ENCODE results near the gene ST3GAL5.
"Not testable (repeated sequence)": the region's sequence is repeated elsewhere in the genome, so short reads cannot be mapped to it uniquely, and the experiment has no call there.

The ST3GAL5 gene

DNA sequence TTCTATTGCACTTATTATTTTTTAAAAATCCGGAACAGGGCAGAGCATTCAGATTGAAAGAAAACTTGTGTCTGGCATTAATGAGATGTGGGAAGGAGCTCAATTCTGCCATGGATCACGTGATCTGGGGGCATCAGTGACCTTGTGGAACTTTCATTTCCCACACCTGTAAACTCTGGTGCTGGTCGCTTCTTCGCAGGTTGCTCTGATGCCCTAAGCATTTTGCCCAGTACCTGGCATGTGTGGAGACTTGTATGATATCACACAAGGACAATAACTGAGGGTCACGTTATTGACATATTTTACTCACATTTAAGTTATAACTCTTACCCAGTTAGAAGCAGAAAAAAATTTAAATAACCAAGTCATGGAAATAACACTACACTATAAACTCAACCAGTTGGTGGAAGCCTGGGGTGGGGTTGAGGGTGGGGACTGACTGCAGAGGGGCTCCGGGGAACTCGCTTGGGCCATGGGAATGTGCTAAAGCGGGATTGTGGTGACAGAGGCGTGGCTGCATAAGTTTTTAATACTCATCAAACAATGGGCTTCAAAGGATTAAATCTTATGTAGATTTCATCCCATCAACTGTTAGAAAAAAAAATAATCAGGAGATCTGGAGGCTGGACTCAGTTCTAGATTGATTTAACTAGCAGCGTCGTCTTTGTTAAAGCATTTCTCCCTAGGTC is 36.5 kb downstream of the ST3GAL5 start:
- peaks cover 12% of the 10 kb centered on the region for H3K9me3 Mint-ChIP-seq
- no peaks in the 10 kb centered on the region for H3K27me3 Mint-ChIP-seq
- H3K27ac Mint-ChIP-seq: peak overlapping the region; percentile 99
- peaks cover 26% of the 10 kb centered on the region for H3K36me3 Mint-ChIP-seq (ENCODE audit: low read depth)
- H3K4me1 Mint-ChIP-seq (ENCODE audit: low read depth): peaks cover 69% of the 10 kb centered on the region
- peak overlapping the region; percentile 82 for H3K4me3 Mint-ChIP-seq

GRCh38 chr2:85851253-85852151 is 37.3 kb downstream of the ST3GAL5 start:
- peaks cover 29% of the 10 kb centered on the region for H3K36me3 Mint-ChIP-seq (ENCODE audit: low read depth)
- peaks cover 12% of the 10 kb centered on the region for H3K9me3 Mint-ChIP-seq
- peaks cover 72% of the 10 kb centered on the region for H3K4me1 Mint-ChIP-seq (ENCODE audit: low read depth)
- H3K27ac Mint-ChIP-seq: peak overlapping the region; percentile 99
- peak overlapping the region; percentile 82 for H3K4me3 Mint-ChIP-seq
- no peaks in the 10 kb centered on the region for H3K27me3 Mint-ChIP-seq

DNA sequence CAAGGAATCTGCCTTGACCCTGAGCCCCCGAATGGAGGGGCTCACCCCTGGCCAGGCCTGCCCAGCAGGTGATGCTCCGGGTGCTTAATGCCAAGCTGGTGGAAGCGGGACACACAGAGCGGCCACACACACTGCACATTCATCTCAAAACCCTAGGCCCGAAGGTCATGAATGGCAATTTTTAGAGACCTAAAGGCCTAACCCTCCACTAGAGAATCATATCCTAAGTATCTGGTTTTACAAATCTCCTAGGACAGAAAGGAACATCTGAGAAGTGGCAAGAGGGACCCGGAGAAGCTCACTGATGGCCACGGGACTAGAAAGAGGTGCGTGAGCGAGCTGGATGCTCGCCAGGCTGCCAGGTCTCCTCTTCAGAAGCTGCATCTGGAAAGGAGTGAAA is 38.3 kb downstream of the ST3GAL5 start:
- peaks cover 10% of the 10 kb centered on the region for H3K9me3 Mint-ChIP-seq
- peaks cover 28% of the 10 kb centered on the region for H3K36me3 Mint-ChIP-seq (ENCODE audit: low read depth)
- no peaks in the 10 kb centered on the region for H3K27me3 Mint-ChIP-seq
- peaks cover 68% of the 10 kb centered on the region for H3K4me1 Mint-ChIP-seq (ENCODE audit: low read depth)
- no peak overlapping the region for H3K4me3 Mint-ChIP-seq
- H3K27ac Mint-ChIP-seq: peak overlapping the region; percentile 99

DNA sequence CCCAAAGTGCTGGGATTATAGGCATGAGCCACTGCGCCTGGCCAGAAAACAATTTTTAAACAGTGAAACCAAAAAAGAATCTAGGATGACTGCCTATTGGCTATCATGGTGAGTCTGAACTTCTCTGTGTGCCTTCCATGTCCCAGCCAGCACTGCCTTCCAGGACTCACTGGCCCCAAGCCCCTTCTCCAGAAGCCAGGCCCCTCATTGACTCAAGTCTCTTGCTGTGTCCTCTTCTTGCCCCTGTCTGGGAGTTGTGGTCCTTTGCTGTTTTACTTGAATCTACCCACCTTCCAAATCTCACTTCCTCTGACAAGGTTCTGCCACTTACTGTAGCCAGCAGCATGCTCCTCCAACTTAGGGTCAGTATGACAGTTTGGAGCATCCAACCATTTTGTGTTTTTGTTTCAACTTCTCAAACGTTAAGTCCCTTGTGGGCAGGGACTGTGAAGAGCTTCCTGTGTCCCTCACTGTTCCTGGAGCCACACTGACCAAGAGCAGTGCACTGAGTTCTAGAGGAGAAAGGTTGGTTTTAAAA is 41.7 kb downstream of the ST3GAL5 start:
- Mint-ChIP-seq H3K36me3 (ENCODE audit: low read depth) (peaks cover 34% of the 10 kb centered on the region), H3K9me3 (no peaks in the 10 kb centered on the region), H3K4me1 (ENCODE audit: low read depth) (peaks cover 35% of the 10 kb centered on the region), H3K27me3 (no peaks in the 10 kb centered on the region), H3K27ac (peak overlapping the region; percentile 45), H3K4me3 (no peak overlapping the region)

GRCh38 chr2:85846411-85846810 is 42.4 kb downstream of the ST3GAL5 start:
- Mint-ChIP-seq H3K4me3 (no peak overlapping the region), H3K36me3 (ENCODE audit: low read depth) (peaks cover 42% of the 10 kb centered on the region), H3K4me1 (ENCODE audit: low read depth) (peaks cover 28% of the 10 kb centered on the region), H3K27me3 (no peaks in the 10 kb centered on the region), H3K9me3 (no peaks in the 10 kb centered on the region), H3K27ac (no peak overlapping the region)

DNA sequence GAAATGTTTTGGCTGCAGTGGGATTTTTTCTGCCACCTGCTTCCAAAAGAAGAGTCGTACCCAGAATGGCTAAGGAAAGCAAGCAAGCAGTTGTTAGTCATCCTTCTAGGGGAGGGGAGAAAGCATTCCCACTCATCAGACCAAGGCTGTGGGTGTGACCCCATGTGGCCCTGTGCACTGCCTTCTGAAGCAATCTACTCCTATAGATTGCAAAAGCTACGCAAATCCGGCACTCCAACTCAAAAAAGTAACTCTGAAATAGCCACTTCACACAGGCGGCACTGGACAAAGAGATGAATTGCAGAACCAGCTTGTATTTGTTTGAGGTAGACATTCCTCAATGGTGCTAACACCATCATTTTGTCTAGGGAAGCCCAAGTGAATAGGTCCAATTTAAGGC is 44.3 kb downstream of the ST3GAL5 start:
- Mint-ChIP-seq H3K27ac (no peak overlapping the region), H3K4me1 (ENCODE audit: low read depth) (peaks cover 19% of the 10 kb centered on the region), H3K27me3 (no peaks in the 10 kb centered on the region), H3K9me3 (no peaks in the 10 kb centered on the region), H3K4me3 (no peak overlapping the region), H3K36me3 (ENCODE audit: low read depth) (peaks cover 50% of the 10 kb centered on the region)

DNA sequence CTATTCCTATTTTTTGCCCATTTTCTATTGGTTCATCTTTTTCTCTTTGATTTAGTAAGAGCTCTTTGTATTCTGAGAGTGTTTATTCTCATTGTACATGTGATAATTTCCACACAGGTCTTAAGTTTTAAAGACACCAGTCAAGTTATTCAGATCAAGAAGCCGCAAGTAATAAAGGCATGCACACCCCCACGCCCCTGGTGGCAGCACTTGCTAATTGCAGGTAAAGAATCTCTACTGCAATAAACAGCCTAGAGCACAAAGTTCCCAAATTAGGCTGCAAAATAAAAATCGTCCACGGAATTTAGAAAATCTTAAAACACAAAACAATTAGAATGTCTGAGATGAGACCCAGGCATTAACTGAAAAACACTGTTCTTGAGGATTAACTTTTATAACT is 45.2 kb downstream of the ST3GAL5 start:
- Mint-ChIP-seq H3K4me1 (ENCODE audit: low read depth) (peaks cover 18% of the 10 kb centered on the region), H3K36me3 (ENCODE audit: low read depth) (peaks cover 50% of the 10 kb centered on the region), H3K9me3 (no peaks in the 10 kb centered on the region), H3K27me3 (no peaks in the 10 kb centered on the region), H3K27ac (no peak overlapping the region), H3K4me3 (no peak overlapping the region)

GRCh38 chr2:85840091-85840490 is 48.7 kb downstream of the ST3GAL5 start:
- H3K4me3 Mint-ChIP-seq: no peak overlapping the region
- H3K27me3 Mint-ChIP-seq: no peaks in the 10 kb centered on the region
- H3K27ac Mint-ChIP-seq: no peak overlapping the region
- peaks cover 34% of the 10 kb centered on the region for H3K36me3 Mint-ChIP-seq (ENCODE audit: low read depth)
- peaks cover 8% of the 10 kb centered on the region for H3K9me3 Mint-ChIP-seq
- H3K4me1 Mint-ChIP-seq (ENCODE audit: low read depth): peaks cover 9% of the 10 kb centered on the region

- peaks cover 12% of the 10 kb centered on the region for H3K9me3 Mint-ChIP-seq
- H3K27me3 Mint-ChIP-seq: no peaks in the 10 kb centered on the region
- H3K27ac Mint-ChIP-seq: no peak overlapping the region
- H3K36me3 Mint-ChIP-seq (ENCODE audit: low read depth): peaks cover 28% of the 10 kb centered on the region
- H3K4me3 Mint-ChIP-seq: no peak overlapping the region
- H3K4me1 Mint-ChIP-seq (ENCODE audit: low read depth): peaks cover 9% of the 10 kb centered on the region
Measured at GRCh38 chr2:85839461-85839860, 49.3 kb downstream of the ST3GAL5 start.

DNA sequence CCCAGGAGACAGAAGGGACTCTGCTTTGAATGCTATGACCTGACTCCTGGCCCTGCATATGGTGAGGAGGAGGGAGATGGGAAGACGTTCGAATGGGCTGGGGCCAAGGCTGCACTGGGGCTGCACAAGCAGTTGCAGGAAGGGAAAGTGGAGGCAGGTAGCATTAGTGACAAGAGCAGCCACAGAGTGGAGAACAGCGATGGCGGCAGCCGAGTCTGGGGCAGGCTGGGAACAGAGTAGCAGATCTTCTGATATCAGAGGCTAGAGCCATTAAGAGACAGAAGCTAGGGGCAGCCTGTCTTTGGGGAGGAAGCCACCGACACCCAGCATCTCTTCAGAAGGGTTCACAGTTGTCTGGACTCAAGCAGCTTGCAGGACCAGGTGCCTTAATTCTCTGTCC is 50.1 kb downstream of the ST3GAL5 start:
- H3K4me3 Mint-ChIP-seq: no peak overlapping the region
- peaks cover 9% of the 10 kb centered on the region for H3K4me1 Mint-ChIP-seq (ENCODE audit: low read depth)
- H3K27me3 Mint-ChIP-seq: no peaks in the 10 kb centered on the region
- peaks cover 28% of the 10 kb centered on the region for H3K36me3 Mint-ChIP-seq (ENCODE audit: low read depth)
- peaks cover 12% of the 10 kb centered on the region for H3K9me3 Mint-ChIP-seq
- H3K27ac Mint-ChIP-seq: no peak overlapping the region

DNA sequence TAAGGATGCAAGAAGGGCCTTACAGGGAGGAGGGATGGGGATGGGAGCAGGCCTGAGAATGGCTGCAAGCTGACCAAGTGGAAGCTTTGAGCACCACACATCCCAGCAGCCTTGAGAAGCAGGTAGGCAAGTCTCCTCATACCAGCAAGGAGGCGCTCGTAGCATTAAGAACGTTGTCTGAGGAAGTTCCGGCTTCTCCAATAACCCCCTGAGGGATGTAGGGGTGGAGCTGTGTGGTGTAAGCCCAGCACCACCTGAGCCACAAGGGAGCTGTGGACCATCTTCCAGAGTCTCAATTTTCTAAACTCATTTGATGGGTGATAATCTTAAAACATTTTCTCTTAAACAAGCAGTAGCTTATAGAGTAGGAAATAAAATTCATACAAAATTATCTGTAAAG is 50.6 kb downstream of the ST3GAL5 start:
- H3K4me1 Mint-ChIP-seq (ENCODE audit: low read depth): peaks cover 14% of the 10 kb centered on the region
- no peaks in the 10 kb centered on the region for H3K27me3 Mint-ChIP-seq
- H3K4me3 Mint-ChIP-seq: no peak overlapping the region
- peaks cover 24% of the 10 kb centered on the region for H3K36me3 Mint-ChIP-seq (ENCODE audit: low read depth)
- no peak overlapping the region for H3K27ac Mint-ChIP-seq
- peaks cover 12% of the 10 kb centered on the region for H3K9me3 Mint-ChIP-seq

GRCh38 chr2:85834466-85834865 is 54.3 kb downstream of the ST3GAL5 start:
- H3K27ac Mint-ChIP-seq: no peak overlapping the region
- peaks cover 23% of the 10 kb centered on the region for H3K4me1 Mint-ChIP-seq (ENCODE audit: low read depth)
- no peak overlapping the region for H3K4me3 Mint-ChIP-seq
- no peaks in the 10 kb centered on the region for H3K36me3 Mint-ChIP-seq (ENCODE audit: low read depth)
- H3K9me3 Mint-ChIP-seq: peaks cover 12% of the 10 kb centered on the region
- no peaks in the 10 kb centered on the region for H3K27me3 Mint-ChIP-seq

DNA sequence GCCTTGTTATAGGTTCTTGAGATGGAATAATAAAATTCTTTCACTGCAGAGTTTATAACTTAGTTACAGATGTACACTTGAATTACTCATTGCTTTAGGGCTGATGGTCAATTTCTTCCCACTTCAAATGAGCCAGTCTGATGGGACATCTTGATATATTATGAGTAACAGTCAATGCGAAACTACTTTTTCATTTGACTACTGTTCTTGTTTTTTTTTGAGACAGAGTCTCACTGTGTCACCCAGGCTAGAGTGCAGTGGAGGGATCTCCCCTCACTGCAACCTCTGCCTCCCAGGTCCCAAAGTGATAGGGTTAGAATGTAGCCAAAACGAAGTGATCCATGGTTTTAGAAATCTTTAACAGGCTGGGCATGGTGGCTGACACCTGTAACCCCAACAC is 57.1 kb downstream of the ST3GAL5 start:
- Mint-ChIP-seq H3K9me3 (peaks cover 9% of the 10 kb centered on the region), H3K4me3 (no peak overlapping the region), H3K36me3 (ENCODE audit: low read depth) (no peaks in the 10 kb centered on the region), H3K27ac (no peak overlapping the region), H3K4me1 (ENCODE audit: low read depth) (peaks cover 34% of the 10 kb centered on the region), H3K27me3 (peaks cover 6% of the 10 kb centered on the region)

- Mint-ChIP-seq H3K36me3 (ENCODE audit: low read depth) (no peaks in the 10 kb centered on the region), H3K27ac (no peak overlapping the region), H3K4me1 (ENCODE audit: low read depth) (peaks cover 34% of the 10 kb centered on the region), H3K27me3 (peaks cover 6% of the 10 kb centered on the region), H3K9me3 (peaks cover 8% of the 10 kb centered on the region), H3K4me3 (no peak overlapping the region)
Measured at GRCh38 chr2:85830645-85831044, 58.1 kb downstream of the ST3GAL5 start.

GRCh38 chr2:85829394-85829793 is 59.4 kb downstream of the ST3GAL5 start:
- H3K4me1 Mint-ChIP-seq (ENCODE audit: low read depth): peaks cover 34% of the 10 kb centered on the region
- not testable (repeated sequence) for H3K4me3 Mint-ChIP-seq; H3K27me3 Mint-ChIP-seq; H3K9me3 Mint-ChIP-seq; H3K27ac Mint-ChIP-seq; H3K36me3 Mint-ChIP-seq (ENCODE audit: low read depth)
